HepG2 (cell line): ENCODE results near the gene CARS2. TPM values are rescaled to one million over a fixed set of nuclear protein-coding genes. Genes with fewer than 3 reads are reported as not detected.

Experiments used
- ATAC-seq: fragments of 200-7000 bp; cut with Tn5 transposase; 3 replicates; pipeline ENCODE4 v1.9.1; 2020; ENCODE audit warnings: mild to moderate bottlenecking, moderate library complexity
- BruUV-seq: library from RNA; stranded (reverse); fragments of 400-500 nt; replicated peaks from 2 replicates; lab custom pipeline; 2021; lab: Mats Ljungman, UMichigan
- CTCF ChIA-PET: fragments of 300-600 bp; formaldehyde crosslinking; extraction: SDS; loops from one replicate; lab custom pipeline; 2021; ENCODE audit warnings: low total read pairs, inconsistent platforms, low intra/inter-chr PET ratio; lab: Yijun Ruan, JAX
- POLR2A ChIA-PET: fragments of 350-600 bp; sonication (Branson Sonifier 250); formaldehyde crosslinking; loops from one replicate; lab custom pipeline; 2020; ENCODE audit warnings: antibody characterized with exemption, inconsistent platforms; lab: Yijun Ruan, JAX
- DNase-seq: peaks from one replicate; pipeline ENCODE4 v3.0.0-alpha.2; 2015; ENCODE audit warnings: low spot score
- FAIRE-seq: peaks from 3 replicates; lab custom pipeline; 2011; peaks lifted over from hg19 to GRCh38; lab: Jason Lieb, UNC
- H2AFZ ChIP-seq: one replicate; pipeline ENCODE4 v1.6.1; 2011; ENCODE audit warnings: low read length, inconsistent platforms
- H3K27ac ChIP-seq: fragments of 300-600 bp; 3 replicates; pipeline ENCODE4 v1.8.0; 2011; ENCODE audit warnings: mixed run types, mild to moderate bottlenecking, mixed read lengths, low read length, inconsistent platforms; ENCODE audit not compliant: insufficient read depth; ENCODE audit errors: extremely low read length
- H3K27me3 ChIP-seq, 2 experiments: fragments of 200-600 bp in 1 of 2; 2 replicates in 1 of 2; 3 replicates in 1 of 2; pipeline versions ENCODE4 v1.6.0 to v1.8.0; 2011; ENCODE audit warnings: low read length in 2 of 2, mild to moderate bottlenecking in 2 of 2, moderate library complexity in 2 of 2, inconsistent platforms in 1 of 2; ENCODE audit not compliant: insufficient read depth in 2 of 2, control insufficient read depth in 1 of 2
- H3K36me3 ChIP-seq, 2 experiments: fragments of 200-600 bp in 1 of 2; replicated peaks in 1 of 2; 2 replicates in 1 of 2; 3 replicates in 1 of 2; pipeline versions ENCODE4 v1.5.1 to v1.8.0; 2011; ENCODE audit warnings: low read length in 2 of 2, inconsistent platforms in 1 of 2; ENCODE audit not compliant: insufficient read depth in 2 of 2, control insufficient read depth in 1 of 2
- H3K4me1 ChIP-seq: 2 replicates; pipeline ENCODE4 v1.5.1; 2012; ENCODE audit warnings: low read length, inconsistent platforms; ENCODE audit not compliant: insufficient read depth
- H3K4me2 ChIP-seq: 2 replicates; pipeline ENCODE4 v1.6.0; 2011; ENCODE audit warnings: low read depth, low read length, inconsistent platforms
- H3K4me3 ChIP-seq, 3 experiments: fragments of 200-600 bp in 1 of 3; sonication (generic), shearing (Covaris generic) in 1 of 3; replicated peaks in 1 of 3; 2 replicates each; pipeline ENCODE4 v1.5.1; 2011 to 2016; ENCODE audit warnings: low read length in 3 of 3, inconsistent platforms in 2 of 3, low read depth in 2 of 3, mild to moderate bottlenecking in 2 of 3, control low read depth in 1 of 3, mixed read lengths in 1 of 3; ENCODE audit not compliant: insufficient read depth in 1 of 3
- H3K79me2 ChIP-seq: one replicate; pipeline ENCODE4 v1.6.1; 2011; ENCODE audit warnings: low read length, inconsistent platforms; ENCODE audit not compliant: insufficient read depth
- H3K9ac ChIP-seq: 2 replicates; pipeline ENCODE4 v1.6.0; 2011; ENCODE audit warnings: mild to moderate bottlenecking, low read depth, low read length, inconsistent platforms; ENCODE audit not compliant: insufficient read depth
- H3K9me3 ChIP-seq: 2 replicates; pipeline ENCODE4 v1.5.1; 2012; ENCODE audit warnings: mild to moderate bottlenecking, low read length
- H4K20me1 ChIP-seq: 2 replicates; pipeline ENCODE4 v1.6.0; 2011; ENCODE audit warnings: inconsistent platforms, mild to moderate bottlenecking, low read length, moderate library complexity; ENCODE audit not compliant: insufficient read depth
- ATF4 ChIP-seq, 2 experiments: fragments of 450-650 bp in 1 of 2; sonication (generic) in 1 of 2; formaldehyde crosslinking; IDR thresholded peaks; 2 replicates each; pipeline versions ENCODE4 v1.5.0 to v1.8.0; 2020 to 2022; ENCODE audit warnings: mild to moderate bottlenecking in 1 of 2, missing genetic modification reagents in 1 of 2
- MEIS2 ChIP-seq: sonication (generic); formaldehyde crosslinking; IDR thresholded peaks from 2 replicates; pipeline ENCODE4 v1.9.0; 2021; ENCODE audit warnings: mild to moderate bottlenecking, missing genetic modification reagents
- NFKB2 ChIP-seq: sonication (generic); formaldehyde crosslinking; IDR thresholded peaks from 2 replicates; pipeline ENCODE4 v1.4.0; 2020; ENCODE audit warnings: missing genetic modification reagents, borderline replicate concordance
- NR2C2 ChIP-seq: sonication (generic); formaldehyde crosslinking; IDR thresholded peaks from 2 replicates; pipeline ENCODE4 v1.4.0; 2020; ENCODE audit warnings: missing genetic modification reagents, mild to moderate bottlenecking, moderate library complexity, borderline replicate concordance
- RAD21 ChIP-seq: fragments of 450-650 bp; formaldehyde crosslinking; IDR thresholded peaks from 2 replicates; pipeline ENCODE4 v1.5.0; 2020; ENCODE audit warnings: mild to moderate bottlenecking
- RARA ChIP-seq: IDR thresholded peaks from 2 replicates; pipeline ENCODE4 v1.6.1; 2016; ENCODE audit warnings: missing genetic modification reagents, missing compliant biosample characterization
- SAP130 ChIP-seq: IDR thresholded peaks from 2 replicates; pipeline ENCODE4 v1.6.1; 2016; ENCODE audit warnings: low read depth
- THAP8 ChIP-seq: sonication (generic); formaldehyde crosslinking; IDR thresholded peaks from 2 replicates; pipeline ENCODE4 v1.5.1; 2020; ENCODE audit warnings: missing genetic modification reagents, mild to moderate bottlenecking, borderline replicate concordance
- ZBTB21 ChIP-seq: sonication (generic); formaldehyde crosslinking; IDR thresholded peaks from 2 replicates; pipeline ENCODE4 v1.4.0; 2020; ENCODE audit warnings: missing genetic modification reagents
- ZBTB43 ChIP-seq: sonication (generic); formaldehyde crosslinking; conservative IDR thresholded peaks from 2 replicates; pipeline ENCODE4 v1.4.0; 2020; ENCODE audit warnings: missing genetic modification reagents
- ZBTB7A ChIP-seq: sonication (generic); formaldehyde crosslinking; IDR thresholded peaks from 2 replicates; pipeline ENCODE4 v1.8.0; 2022; ENCODE audit warnings: mild to moderate bottlenecking, missing genetic modification reagents
- ZKSCAN1 ChIP-seq: fragments of 150-350 bp; IDR thresholded peaks from 2 replicates; pipeline ENCODE4 v1.6.1; 2014; ENCODE audit warnings: low read length
- ZNF143 ChIP-seq: sonication (generic); formaldehyde crosslinking; IDR thresholded peaks from 2 replicates; pipeline ENCODE4 v1.4.0; 2020; ENCODE audit warnings: missing genetic modification reagents
- ZNF263 ChIP-seq: sonication (generic); formaldehyde crosslinking; IDR thresholded peaks from 2 replicates; pipeline ENCODE4 v1.4.0; 2020; ENCODE audit warnings: missing genetic modification reagents
- ZNF510 ChIP-seq: sonication (generic); formaldehyde crosslinking; IDR thresholded peaks from 2 replicates; pipeline ENCODE4 v1.4.0; 2020; ENCODE audit warnings: low read depth, mild to moderate bottlenecking, missing genetic modification reagents
- ZNF552 ChIP-seq: sonication (generic); formaldehyde crosslinking; IDR thresholded peaks from 2 replicates; pipeline ENCODE4 v1.9.0; 2022; ENCODE audit warnings: missing genetic modification reagents, mild to moderate bottlenecking, borderline replicate concordance
- ZNF781 ChIP-seq: sonication (generic); formaldehyde crosslinking; IDR thresholded peaks from 2 replicates; pipeline ENCODE4 v1.5.1; 2020; ENCODE audit warnings: borderline replicate concordance, mild to moderate bottlenecking, missing genetic modification reagents; ENCODE audit errors: not compliant biosample characterization
- WGBS: methylation state at CpG from one replicate; pipeline ENCODE4 v1.1.6; 2017; ENCODE audit warnings: low lambda C conversion rate; 5-methylcytosine and 5-hydroxymethylcytosine counted together
- in situ Hi-C: cut with HindIII; loops from 2 replicates; pipeline ENCODE4 v1.10.0; 2017; ENCODE audit warnings: low pct_unique_long_range_greater_than_20kb; ENCODE audit not compliant: extremely low pct_ligation_motif_present
- intact Hi-C: fragments of 100-400 bp; cut with micrococcal nuclease; formaldehyde crosslinking; loops from one replicate; pipeline ENCODE4 v1.10.0; 2022; ENCODE audit not compliant: unreplicated experiment
- polyA plus RNA-seq, 8 experiments: library from polyadenylated mRNA; depleted of rRNA in 3 of 8; stranded (reverse) in 7 of 8; unstranded in 1 of 8; fragments of >200 nt; fragmentation: Illumina TruSeq in 4 of 8; extraction: Trizol in 4 of 8; gene quantifications; 2 replicates each; pipeline versions ENCODE4 v1.2.1 to v1.2.3, GENCODE V29; 2011 to 2016; ENCODE audit warnings: low read depth in 4 of 8, missing spikeins in 1 of 8, mixed read lengths in 1 of 8; ENCODE audit not compliant: insufficient read depth in 1 of 8
- total RNA-seq, 5 experiments: library from RNA; depleted of rRNA; stranded (reverse); fragments of >200 nt; fragmentation: Illumina TruSeq; extraction: Trizol; gene quantifications; 2 replicates each; pipeline ENCODE4 v1.2.3, GENCODE V29; 2016; ENCODE audit warnings: low read depth in 1 of 5

The CARS2 gene
- total and polyA plus RNA-seq, 2 of the 13 experiments (the other 11 are each of a cell fraction or from before 2014, with no cell fraction given), result 41.1 to 59.3 TPM

- TF ChIP-seq ZNF510, result no peak
- peak; percentile 64 for TF ChIP-seq SAP130 (CRISPR knock-in tag)
- TF ChIP-seq ATF4 (CRISPR knock-in tag; IDR thresholded peaks at IDR 0.05), result no peak
- TF ChIP-seq ZBTB21 (CRISPR knock-in tag), result peak; percentile 45; the same call in 1 of the 2 replicates
- TF ChIP-seq RARA (CRISPR knock-in tag), result 0 out of 2 replicates have a peak, but pooled peaks have one; percentile 46
- TF ChIP-seq ZKSCAN1, result peak; percentile 22; the same call in 1 of the 2 replicates
Observed at GRCh38 chr13:110617321-110618072, 88.4 kb downstream of the CARS2 start (continued).

- H3K9me3 ChIP-seq, result no peaks in the 10 kb centered on the region
- ChIA-PET CTCF (no interaction called here), POLR2A (interaction anchor here (1.5 to 1.9 kb wide), 3 partner anchors 40 to 298 kb away, joined by 5 to 10 read pairs (median 8); partner anchors contain the start of genes ANKRD10 and RAB20)
- H2AFZ ChIP-seq, result no peak overlapping the region
- peak overlapping the region; percentile 83 for H3K27ac ChIP-seq
- DNase-seq, result peak; percentile 26
- peak overlapping the region; percentile 96 to 97 (median 97) for H3K4me3 ChIP-seq
- H3K9ac ChIP-seq, result peak overlapping the region; percentile 93
- peaks cover 1 to 9% of the 10 kb centered on the region in 2 experiments; a peak in 3 of 5 replicates for H3K27me3 ChIP-seq
- H3K36me3 ChIP-seq, result no peaks in the 10 kb centered on the region
- FAIRE-seq, result no peak
- 2% methylated on average over 12 of the region's 37 CpGs for WGBS
- peaks cover 60% of the 10 kb centered on the region for H3K4me1 ChIP-seq
- H3K4me2 ChIP-seq, result peak overlapping the region; percentile 94
- BruUV-seq, result TSS peak; percentile 47
- H3K79me2 ChIP-seq, result peaks cover 54% of the 10 kb centered on the region
- intact Hi-C loops, result loop anchor here (2.0 to 5.0 kb wide), 3 partner anchors 54 to 159 kb away; no protein-coding TSS in a partner anchor
- peaks cover 28% of the 10 kb centered on the region for H4K20me1 ChIP-seq
- in situ Hi-C loops, result no loop called here
- peak; percentile 50 for ATAC-seq
- TF ChIP-seq THAP8 (CRISPR knock-in tag), result peak; percentile 21; the same call in 1 of the 2 replicates
- 0 out of 2 replicates have a peak, but pooled peaks have one; percentile 11 for TF ChIP-seq NFKB2 (CRISPR knock-in tag)
- TF ChIP-seq ZBTB43 (CRISPR knock-in tag), result 0 out of 2 replicates have a peak, but pooled peaks have one; percentile 13
- TF ChIP-seq ZNF143, result 0 out of 2 replicates have a peak, but pooled peaks have one; percentile 10
- 0 out of 2 replicates have a peak, but pooled peaks have one; percentile 4 for TF ChIP-seq MEIS2 (CRISPR knock-in tag)
- 0 out of 2 replicates have a peak, but pooled peaks have one; percentile 28 for TF ChIP-seq ZNF263 (CRISPR knock-in tag)
- TF ChIP-seq ZNF552 (CRISPR knock-in tag), result no peak
- TF ChIP-seq NR2C2, result no peak
- no peak for TF ChIP-seq ZNF781 (CRISPR knock-in tag)
- TF ChIP-seq ZBTB7A (CRISPR knock-in tag), result 0 out of 2 replicates have a peak, but pooled peaks have one; percentile 25
- TF ChIP-seq RAD21 (CRISPR knock-in tag), result no peak
Observed at GRCh38 chr13:110616103-110617101, 89.5 kb downstream of the CARS2 start.
